ENCODE results near the gene F7.
"Not testable (repeated sequence)": the region's sequence is repeated elsewhere in the genome, so short reads cannot be mapped to it uniquely, and the experiment has no call there.

F7 gene

DNA sequence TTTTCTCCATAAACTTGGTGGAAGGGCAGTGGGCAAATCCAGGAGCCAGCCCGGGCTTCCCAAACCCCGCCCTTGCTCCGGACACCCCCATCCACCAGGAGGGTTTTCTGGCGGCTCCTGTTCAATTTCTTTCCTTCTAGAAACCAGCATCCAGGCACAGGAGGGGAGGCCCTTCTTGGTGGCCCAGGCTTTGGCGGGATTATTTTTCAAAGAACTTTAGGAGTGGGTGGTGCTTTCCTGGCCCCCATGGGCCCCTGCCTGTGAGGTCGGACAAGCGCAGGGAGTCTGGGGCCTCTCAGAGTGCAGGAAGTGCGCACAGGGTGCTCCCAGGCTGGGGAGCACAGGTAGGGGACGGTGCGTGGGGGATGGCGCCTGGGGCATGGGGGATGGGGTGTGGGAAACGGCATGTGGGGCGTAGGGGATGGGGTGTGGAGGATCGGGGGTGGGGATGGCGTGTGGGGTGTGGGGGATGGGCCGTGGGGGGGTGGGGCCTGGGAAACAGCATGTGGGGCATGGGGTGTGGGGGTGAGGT is 396 bp downstream of the F7 start:
- no peak for DNase-seq

DNA sequence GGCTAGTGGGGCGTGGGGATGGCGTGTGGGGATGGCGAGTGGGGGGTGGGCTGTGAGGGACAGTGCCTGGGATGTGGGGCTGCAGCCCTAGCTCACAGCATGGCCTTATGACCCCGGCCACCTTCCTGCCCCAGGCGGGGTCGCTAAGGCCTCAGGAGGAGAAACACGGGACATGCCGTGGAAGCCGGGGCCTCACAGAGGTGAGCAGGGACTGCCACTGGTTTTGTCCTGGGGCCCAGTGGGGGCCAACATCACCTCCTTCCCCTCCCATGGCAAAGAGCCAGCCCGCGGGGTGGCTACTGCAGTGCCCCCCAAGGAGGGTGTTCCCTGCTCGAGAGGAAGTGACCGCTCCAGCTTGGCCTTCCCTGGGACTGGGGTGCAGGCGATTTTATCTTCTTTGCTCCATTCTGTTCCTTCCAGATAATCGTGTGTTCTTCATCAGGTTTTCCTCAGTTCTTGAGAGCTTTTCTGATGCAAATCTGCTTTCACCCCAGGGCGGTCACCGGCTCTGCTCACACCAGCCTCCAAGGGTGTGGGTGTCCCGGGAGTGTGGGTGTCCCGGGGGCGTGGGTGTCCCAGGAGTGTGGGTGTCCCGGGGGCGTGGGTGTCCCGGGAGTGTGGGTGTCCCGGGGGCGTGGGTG is 1.2 kb downstream of the F7 start:
- DNase-seq = no peak

DNA sequence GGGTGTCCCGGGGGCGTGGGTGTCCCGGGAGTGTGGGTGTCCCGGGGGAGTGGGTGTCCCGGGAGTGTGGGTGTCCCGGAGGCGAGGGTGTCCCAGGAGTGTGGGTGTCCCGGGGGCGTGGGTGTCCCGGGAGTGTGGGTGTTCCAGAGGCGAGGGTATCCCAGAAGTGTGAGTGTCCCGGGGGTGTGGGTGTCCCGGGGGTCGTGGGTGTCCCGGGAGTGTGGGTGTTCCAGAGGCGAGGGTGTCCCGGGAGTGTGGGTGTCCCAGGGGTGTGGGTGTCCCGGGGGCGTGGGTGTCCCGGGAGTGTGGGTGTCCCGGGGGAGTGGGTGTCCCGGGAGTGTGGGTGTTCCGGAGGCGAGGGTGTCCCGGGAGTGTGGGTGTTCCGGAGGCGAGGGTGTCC is 2.9 kb downstream of the F7 start:
- not testable (repeated sequence) for DNase-seq

DNA sequence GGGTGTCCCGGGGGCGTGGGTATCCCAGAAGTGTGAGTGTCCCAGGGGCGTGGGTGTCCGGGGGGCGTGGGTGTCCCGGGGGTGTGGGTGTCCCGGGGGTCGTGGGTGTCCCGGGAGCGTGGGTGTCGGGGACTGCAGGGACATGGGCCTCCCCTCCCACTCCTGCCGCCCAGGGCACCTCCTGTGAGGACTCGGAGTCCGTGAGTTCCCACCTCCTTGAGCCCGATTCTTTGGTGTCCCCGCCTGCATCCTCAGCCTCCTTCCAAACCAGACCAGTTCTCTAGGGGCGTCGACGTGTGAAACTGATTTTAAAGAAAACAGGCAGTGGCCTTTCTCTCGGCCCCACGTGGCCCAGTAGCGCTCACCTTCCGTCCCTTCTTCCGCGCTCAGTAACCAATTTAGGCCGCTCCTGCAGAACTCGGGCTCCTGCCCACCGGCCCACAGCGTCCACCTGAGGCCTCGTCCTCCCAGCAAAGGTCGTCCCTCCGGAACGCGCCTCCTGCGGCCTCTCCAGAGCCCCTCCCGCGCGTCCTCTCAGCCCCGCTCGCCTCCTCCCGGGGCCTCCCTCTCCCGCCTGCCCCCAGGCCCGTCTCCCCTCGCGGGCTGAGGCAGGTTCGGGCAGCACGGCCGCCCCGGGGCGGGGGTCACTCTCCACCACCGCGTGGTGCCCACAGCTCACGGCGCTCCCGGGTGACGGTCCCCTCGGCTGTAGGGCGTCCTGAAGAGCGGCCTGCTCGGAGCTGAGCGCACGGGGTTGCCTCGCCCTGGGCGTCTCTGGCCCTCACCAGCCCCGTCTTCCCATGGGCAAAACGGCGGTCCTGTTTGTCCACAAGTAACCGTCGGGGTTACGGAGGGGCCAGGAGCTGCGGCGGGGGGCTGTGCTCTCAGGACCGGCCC is 3.8 kb downstream of the F7 start:
- no peak for DNase-seq

DNA sequence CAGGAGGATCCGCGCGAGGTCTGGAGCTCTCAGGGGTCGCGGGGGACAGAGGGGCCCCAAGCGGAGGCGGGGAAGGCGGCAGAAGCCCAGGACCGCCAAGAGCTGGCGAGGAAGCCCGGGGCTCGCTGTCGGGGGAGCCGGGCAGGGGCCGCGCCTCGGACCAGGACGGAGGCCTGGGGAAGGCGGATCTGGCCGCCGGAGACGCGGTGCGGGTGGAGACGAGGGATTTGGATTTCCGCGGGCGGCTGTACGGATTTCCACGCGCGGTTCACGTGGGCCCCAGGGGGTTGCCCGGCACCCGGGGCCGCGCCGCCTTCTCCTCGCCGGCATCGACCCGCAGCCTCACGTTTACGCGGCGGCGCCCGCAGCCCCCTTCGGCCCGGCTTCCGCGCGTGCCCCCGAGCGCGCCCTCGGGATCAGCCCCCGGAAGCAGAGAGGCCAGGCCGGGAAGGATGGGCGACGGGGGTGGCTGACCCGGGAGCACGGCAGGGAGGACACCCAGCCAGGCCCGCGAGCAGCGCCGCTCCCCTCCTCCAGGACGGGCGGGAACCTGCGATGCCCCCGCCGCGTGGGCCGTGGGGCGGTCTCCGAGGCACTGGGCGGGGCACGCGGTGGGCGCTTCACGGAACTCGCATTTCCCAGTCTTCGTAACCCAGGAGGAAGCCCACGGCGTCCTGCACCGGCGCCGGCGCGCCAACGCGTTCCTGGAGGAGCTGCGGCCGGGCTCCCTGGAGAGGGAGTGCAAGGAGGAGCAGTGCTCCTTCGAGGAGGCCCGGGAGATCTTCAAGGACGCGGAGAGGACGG is 4.7 kb downstream of the F7 start:
- no peak for DNase-seq

DNA sequence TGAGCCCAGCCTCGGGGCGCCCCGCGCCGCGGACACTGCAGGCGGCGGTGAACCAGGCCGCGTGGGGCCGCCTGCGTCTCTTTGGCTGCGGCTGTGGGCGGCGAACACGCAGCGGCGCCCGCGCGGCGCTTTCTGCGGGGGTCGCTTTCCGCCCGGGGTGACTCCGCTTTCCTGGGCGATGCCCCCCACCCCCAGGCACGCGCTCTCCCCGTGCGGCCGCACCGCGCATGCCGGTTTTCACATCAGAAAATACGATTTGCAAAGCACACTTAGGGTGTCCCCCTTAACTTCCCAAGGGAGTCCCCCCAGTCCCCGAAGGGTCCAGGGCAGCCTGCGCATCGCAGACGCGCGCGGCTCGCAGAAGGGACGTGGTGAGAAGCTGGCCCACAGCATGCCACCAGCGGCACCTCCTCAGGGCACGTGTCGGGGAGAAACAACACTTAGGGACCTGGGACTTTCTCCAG is 5.3 kb downstream of the F7 start:
- DNase-seq = no peak

DNA sequence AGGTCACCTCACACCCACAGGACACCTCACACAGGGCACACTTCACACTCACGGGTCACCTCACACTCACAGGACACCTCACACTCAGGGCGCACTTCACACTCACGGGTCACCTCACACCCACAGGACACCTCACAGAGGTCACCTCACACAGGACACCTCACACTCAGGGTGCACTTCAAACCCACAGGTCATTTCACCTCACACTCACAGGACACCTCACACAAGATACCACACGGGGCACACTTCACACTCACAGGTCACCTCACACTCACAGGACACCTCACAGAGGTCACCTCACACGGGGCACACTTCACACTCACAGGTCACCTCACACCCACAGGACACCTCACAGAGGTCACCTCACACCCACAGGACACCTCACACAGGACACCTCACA is 6.2 kb downstream of the F7 start:
- DNase-seq = not testable (repeated sequence)

DNA sequence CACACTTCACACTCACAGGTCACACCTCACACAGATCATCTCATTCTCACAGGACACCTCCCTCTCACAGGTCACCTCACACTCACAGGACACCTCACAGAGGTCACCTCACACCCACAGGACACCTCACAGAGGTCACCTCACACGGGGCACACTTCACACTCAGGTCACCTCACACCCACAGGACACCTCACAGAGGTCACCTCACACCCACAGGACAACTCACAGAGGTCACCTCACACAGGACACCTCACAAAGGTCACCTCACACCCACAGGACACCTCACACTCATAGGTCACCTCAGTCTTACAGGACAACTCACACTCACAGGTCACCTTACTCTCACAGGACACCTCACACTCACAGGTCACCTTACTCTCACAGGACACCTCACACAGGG is 6.9 kb downstream of the F7 start:
- not testable (repeated sequence) for DNase-seq

DNA sequence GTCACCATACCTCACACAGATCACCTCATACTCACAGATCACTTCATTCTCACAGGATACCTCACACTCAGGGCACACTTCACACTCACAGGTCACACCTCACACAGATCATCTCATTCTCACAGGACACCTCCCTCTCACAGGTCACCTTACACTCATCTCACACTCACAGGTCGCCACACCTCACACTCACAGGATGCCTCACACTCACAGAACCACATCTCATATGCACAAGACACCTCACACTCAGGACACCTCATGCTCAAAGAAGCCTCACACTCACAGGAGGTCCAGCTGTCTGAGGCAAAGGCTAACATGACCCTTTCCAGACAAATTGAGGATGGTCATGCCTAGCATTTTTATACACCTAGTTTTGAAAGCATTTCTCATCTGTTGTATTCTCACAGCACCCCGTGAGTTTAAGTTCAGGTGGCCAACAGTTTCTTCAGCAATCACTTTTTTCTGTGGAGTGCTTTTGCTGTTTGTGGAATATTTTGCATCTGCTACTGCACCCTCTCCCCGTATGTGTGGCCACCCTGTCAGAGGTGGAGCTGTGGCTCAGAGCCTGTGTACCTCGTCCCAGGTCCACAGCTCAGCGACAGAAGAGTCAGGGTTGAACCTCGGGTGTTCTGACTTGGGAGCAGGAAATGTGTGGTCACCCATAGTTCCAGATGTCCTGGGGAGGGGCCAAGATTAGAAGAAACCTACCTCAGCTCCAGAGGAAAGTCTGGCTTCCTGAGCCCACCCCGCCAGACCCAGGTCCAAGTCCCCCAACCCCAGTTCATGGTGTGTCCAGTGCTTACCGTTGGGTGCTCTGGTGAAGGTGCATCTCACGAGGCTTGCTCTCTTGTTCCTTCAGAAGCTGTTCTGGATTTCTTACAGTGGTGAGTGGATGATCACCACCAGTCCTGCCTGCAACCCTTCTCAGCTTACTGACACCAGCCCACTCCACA is 7.6 kb downstream of the F7 start:
- DNase-seq = no peak

DNA sequence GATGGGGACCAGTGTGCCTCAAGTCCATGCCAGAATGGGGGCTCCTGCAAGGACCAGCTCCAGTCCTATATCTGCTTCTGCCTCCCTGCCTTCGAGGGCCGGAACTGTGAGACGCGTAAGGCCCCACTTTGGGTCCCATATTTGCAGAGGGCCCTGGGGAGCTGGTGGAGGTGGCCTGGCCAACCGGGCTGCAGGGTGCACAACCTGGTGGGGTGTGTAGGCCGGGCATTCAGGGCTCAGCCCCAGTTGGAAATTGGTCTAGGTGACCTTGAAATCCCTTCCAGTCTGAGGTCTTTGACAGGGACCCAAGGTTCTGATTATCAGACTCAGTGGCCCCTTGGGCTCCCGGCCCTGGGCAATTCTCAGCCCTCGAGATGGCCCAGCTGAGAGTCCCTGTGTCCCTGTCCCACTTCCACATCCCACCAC is 8.3 kb downstream of the F7 start:
- no peak for DNase-seq

DNA sequence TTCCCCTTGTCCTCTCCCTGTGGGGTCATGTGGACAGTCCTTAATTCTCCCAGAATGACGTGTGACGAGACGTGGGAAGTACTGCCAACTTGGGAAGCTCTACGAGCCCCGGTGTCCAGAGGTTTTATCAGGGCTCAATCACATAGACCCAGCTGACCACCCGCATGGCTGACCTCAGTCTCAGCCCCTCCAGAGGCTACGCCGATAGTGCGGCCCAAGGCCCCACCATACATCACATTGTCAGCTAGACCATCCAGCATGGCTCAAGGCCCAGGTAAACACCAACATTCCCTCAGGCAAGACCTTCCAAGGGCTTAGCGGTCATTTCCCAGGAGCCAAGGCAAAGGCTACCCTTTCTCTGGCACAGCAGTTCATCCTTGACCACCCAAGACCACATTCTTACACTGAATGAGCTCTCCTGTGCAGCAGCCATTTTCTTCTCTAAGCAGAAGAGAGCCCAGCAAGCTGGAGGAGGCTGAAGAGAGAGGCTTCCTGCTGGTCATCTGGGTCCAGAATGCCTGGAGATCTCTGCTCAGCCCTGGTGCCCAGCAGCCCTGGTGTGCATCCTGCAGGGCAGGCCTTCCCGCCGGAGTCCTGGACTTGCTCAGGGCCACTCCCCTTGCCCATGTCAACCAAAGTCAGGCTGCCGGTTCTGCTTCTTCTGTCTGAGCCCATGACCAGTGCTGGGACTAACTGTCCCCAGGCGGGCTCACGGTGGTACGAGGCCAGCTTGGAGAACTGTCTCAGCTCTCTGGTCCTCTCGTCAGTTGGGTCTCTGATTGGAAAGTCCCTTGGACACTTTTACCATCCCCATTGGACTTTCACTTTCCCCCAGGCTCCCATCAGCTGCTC is 9.1 kb downstream of the F7 start:
- DNase-seq = no peak

DNA sequence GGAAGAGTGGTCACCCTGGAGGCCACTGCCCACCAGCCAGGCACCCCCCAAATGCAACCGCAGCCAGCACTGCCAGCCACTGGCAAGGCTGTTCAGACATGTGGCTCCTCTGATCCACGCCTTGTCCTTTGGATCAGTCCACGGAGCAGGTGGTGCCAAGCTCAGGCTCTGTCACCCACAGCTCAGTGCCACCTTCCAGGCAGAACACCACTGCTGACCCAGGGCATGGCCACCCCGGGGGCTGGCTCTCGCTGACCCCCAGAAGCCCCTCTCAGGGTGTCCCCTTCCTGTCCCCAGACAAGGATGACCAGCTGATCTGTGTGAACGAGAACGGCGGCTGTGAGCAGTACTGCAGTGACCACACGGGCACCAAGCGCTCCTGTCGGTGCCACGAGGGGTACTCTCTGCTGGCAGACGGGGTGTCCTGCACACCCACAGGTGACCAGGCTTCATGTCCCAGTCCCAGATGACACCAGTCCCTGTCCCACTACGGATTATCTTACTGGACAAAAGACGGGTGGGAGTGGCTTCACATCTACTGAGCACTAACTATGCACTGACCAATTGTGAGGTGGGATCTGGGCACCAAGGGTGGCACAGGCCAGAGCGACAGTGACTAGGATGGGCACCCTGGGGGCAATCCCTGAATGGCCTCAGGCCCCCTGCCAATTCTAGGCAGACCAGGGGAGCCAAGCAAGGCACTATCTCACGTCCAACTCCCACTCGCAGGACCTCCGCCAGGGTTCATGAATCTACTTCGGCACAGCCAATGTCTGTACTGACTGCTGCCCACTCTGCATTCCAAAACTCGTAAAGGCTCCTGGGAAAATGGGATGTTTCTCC is 10.0 kb downstream of the F7 start:
- no peak for DNase-seq

DNA sequence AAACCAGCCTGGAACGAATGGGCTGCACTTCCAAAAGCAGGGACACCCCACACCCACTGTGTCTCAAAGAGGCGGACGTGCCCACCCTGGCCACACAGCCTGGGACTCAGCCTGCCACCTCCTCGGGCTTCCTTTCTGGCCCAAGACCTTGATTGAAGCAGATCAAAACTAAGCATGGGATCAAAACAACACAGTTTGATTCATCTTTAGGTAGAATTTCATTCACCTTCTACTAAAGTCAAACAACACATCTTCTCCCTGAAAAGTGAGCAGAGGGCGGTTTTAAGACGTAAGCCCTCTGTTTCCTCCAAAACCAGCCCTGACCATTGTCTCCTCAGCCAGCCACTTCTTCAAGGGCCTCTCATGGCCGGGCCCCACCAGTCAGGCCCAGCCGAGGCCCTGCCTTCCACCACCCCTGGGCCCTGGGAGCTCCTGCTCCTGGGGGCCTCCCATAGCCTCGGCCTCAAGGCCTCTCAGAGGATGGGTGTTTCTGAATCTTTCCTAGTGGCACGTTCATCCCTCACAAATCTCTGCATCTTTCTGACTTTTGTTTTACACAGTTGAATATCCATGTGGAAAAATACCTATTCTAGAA is 10.7 kb downstream of the F7 start:
- DNase-seq = no peak

DNA sequence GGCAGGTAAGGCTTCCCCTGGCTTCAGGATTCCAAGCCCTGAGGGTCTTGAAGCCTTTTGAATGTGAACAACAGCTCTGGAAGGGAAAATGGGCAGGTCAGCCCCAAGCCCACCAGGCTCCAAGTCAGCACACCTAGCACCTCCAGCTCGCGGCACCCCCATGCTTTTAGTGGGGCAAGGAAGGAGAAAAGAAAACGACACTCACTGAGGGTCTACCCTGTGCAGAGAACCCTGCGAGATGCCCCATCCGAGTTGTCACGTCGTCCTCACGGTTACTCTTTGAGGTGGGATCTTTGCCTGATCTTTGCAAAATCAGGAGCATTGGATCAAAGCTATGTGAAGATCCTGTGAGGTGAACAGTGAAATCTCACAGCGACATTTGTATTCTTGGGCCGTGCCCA is 11.3 kb downstream of the F7 start:
- DNase-seq = no peak

DNA sequence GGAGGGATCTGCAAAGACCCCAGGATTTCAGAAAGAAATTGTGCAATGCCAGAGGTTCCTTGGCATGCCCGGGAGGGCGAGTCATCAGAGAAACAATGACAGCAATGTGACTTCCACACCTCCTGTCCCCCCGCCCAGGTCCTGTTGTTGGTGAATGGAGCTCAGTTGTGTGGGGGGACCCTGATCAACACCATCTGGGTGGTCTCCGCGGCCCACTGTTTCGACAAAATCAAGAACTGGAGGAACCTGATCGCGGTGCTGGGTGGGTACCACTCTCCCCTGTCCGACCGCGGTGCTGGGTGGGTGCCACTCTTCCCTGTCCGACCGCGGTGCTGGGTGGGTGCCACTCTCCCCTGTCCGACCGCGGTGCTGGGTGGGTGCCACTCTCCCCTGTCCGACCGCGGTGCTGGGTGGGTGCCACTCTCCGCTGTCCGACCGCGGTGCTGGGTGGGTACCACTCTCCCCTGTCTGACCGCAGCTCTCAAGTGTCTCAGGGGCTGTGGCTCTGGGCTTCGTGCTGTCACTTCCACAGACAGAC is 11.8 kb downstream of the F7 start:
- no peak for DNase-seq

DNA sequence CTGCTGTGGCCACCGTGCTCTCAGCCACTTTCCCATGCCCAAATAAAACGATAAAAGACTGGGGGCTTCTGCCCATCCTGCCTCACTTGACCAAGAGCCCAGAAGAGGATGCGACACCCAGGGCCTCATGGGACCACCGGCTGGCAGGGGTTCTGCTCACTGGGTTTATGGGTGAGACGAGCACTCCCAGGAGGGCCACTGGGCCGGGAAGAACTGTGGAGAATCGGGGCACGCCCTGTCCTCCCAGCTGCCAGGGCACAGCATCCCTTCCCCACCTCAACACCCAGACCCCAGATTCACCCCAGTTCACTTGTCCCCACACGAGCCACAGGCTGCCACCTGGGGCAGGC is 12.3 kb downstream of the F7 start:
- no peak for DNase-seq

DNA sequence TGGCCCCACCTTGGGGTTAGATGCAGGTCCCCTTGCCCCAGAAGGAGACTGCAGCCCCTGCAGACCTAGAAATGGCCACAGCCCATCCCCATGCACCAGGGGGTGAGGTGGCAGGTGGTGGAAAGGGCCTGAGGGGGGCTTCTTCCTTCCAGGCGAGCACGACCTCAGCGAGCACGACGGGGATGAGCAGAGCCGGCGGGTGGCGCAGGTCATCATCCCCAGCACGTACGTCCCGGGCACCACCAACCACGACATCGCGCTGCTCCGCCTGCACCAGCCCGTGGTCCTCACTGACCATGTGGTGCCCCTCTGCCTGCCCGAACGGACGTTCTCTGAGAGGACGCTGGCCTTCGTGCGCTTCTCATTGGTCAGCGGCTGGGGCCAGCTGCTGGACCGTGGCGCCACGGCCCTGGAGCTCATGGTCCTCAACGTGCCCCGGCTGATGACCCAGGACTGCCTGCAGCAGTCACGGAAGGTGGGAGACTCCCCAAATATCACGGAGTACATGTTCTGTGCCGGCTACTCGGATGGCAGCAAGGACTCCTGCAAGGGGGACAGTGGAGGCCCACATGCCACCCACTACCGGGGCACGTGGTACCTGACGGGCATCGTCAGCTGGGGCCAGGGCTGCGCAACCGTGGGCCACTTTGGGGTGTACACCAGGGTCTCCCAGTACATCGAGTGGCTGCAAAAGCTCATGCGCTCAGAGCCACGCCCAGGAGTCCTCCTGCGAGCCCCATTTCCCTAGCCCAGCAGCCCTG is 12.8 kb downstream of the F7 start:
- DNase-seq = no peak

DNA sequence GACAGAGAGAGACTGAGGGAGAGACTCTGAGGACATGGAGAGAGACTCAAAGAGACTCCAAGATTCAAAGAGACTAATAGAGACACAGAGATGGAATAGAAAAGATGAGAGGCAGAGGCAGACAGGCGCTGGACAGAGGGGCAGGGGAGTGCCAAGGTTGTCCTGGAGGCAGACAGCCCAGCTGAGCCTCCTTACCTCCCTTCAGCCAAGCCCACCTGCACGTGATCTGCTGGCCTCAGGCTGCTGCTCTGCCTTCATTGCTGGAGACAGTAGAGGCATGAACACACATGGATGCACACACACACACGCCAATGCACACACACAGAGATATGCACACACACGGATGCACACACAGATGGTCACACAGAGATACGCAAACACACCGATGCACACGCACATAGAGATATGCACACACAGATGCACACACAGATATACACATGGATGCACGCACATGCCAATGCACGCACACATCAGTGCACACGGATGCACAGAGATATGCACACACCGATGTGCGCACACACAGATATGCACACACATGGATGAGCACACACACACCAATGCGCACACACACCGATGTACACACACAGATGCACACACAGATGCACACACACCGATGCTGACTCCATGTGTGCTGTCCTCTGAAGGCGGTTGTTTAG is 13.7 kb downstream of the F7 start:
- no peak for DNase-seq
